ENCODE measurements around the gene ANKRD13B. TPM values are rescaled to one million over a fixed set of nuclear protein-coding genes. Genes with fewer than 3 reads are reported as not detected.

ANKRD13B gene
- total and polyA plus RNA-seq, 12 donors: 1.0 to 23.8 (median 5.4) TPM

DNA sequence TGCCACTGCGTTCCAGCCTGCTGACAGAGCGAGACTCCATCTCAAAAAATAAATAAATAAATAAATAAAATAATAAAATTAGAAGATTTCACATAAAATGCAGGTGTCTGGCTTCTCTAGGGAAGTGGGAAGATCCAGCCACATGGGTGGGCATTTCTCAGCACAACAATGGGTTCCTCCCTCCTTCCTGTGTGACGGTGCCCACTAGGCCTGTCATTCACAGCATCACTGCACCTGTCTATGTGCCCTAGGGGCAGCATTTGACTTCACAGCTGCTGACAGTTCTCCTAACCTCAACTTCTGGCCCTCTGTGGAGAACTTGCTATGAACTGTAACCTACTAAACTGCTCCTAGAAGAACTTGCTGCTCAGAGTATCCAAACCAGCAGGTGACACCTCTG is 29.1 kb upstream of the ANKRD13B start:
- intact Hi-C loops (cut with DNase I): no loop called here

DNA sequence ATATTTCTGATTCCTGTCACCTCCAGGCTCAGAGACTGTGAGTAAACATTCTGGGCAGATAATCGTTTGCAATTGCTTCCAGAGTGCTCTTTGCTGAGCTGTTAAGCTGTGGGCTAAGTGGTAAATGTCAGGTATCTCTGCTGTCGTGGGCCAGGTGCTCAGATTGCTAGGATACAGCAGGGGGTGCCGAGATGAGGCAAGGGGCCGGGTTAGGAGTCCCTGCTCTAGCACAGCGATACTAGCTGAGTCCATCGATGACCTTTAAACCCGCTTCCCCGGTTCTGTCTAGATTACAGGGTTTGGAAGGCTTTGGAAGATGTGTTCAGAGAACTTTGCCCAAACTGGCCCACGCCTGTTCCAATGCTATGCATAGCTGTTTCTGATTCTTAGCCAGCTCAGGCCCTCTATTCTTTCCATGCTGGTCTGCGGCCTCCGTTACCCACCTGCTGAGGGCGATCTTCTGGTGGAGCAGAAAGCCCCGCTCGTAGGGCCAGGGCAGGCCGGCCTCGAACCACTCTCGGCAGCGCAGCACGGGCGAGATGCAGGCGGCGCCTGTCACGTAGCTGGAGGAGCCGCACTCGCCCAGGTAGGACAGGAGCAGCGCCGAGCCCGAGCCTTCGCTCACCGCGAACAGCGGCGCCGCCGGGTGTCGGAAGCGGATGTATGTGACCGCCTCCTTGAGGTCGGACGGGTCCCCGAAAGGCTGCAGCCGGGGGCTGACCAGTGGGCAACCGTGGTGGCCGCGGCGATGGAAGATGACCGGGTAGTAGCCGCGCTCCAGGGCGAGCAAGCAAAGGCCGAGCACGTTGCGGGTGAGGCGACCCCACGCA is 27.1 kb upstream of the ANKRD13B start:
- Histone ChIP-seq H3K27ac (peak overlapping the region in 2 of 5 donors; percentile 83 to 94), H3K4me1 (replicated peaks in 1 of 2) (peaks cover 26 to 39% of the 10 kb centered on the region in 2 donors), H3K9me3 (replicated peaks in 1 of 3) (no peaks in the 10 kb centered on the region), H3K27me3 (no peaks in the 10 kb centered on the region), H3K36me3 (replicated peaks in 1 of 2) (no peaks in the 10 kb centered on the region), H3K4me3 (peak overlapping the region in 2 of 4 donors; percentile 7 to 63)
- intact Hi-C loops (cut with DNase I): no loop called here
- peak in 4 of 7 donors; percentile 12 to 56 (median 36) for DNase-seq
- TF ChIP-seq CTCF (IDR thresholded peaks at IDR 0.05): no peak
- no peak for TF ChIP-seq POLR2A (IDR thresholded peaks at IDR 0.05)
- WGBS, 4 donors: 34 to 65% (median 37%) methylated on average over 2 to 55 of the region's 55 CpGs

More for the DNA sequence above, 29.1 kb upstream of the ANKRD13B start:
- peak in 1 of 7 donors; percentile 46 for DNase-seq
- Histone ChIP-seq H3K27me3 (no peaks in the 10 kb centered on the region), H3K9me3 (replicated peaks in 1 of 3) (no peaks in the 10 kb centered on the region), H3K4me1 (replicated peaks in 1 of 2) (peaks cover 20 to 31% of the 10 kb centered on the region in 2 donors), H3K27ac (no peak overlapping the region), H3K4me3 (no peak overlapping the region), H3K36me3 (replicated peaks in 1 of 2) (no peaks in the 10 kb centered on the region)
- WGBS, 4 donors: 87 to 93% (median 93%) methylated on average over 3 of the region's 3 CpGs
- TF ChIP-seq POLR2A (IDR thresholded peaks at IDR 0.05) (no peak), CTCF (IDR thresholded peaks at IDR 0.05) (no peak)

DNA sequence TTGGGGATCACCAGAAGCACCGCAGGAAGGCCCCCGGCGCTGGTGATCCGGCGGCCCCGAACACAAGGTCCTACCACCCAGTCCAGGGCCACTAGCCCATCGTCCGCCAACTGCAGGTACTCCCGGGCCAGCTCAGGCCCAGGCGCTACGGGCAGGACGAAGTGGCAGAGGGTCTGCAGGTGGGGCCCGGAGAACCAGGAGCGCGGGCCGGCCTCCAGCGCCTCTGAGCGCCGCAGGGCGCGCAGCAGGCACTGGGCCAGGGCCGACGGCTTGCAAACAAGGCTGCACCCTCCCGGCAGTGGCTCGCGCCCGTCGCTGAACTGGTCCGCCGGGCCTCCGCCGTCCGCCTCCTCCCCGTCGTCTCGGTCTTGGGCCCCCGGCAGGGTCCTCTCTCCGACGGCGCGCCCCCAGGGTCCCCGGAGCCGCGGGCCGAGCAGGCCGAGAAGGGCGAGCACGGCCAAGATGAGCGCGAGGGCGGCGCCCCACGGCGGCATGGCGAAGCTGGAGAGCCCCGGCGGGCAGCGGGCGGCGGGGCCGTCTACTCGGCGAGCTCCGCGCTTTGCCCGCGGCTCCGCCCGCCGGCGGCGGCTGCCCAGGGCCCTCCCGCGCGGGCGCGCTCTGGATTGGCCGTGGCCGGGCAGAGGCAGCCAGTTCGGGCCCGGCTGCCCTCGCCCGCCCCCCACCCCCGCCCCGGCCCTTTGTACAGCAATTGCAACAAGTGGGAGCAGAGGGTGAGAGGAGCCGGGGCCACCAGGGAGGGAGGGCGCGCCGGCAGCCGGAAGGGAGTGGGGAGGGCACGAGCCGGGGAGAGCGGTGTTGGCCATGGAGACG is 26.2 kb upstream of the ANKRD13B start, which contains the start of gene ABHD15:
Gene ABHD15, minus strand, starts transcription at position 565 of the 831 bp plus-strand sequence. Its CDS starts 71 bp downstream, at position 494.
- Histone ChIP-seq H3K4me1 (replicated peaks in 1 of 2) (peaks cover 23 to 34% of the 10 kb centered on the region in 2 donors), H3K4me3 (peak within 1 kb of the TSS; percentile 9 to 63 (median 31)), H3K27ac (peak within 1 kb of the TSS; percentile 30 to 94 (median 77)), H3K36me3 (replicated peaks in 1 of 2) (no peaks in the 10 kb centered on the region), H3K9me3 (replicated peaks in 1 of 3) (no peaks in the 10 kb centered on the region), H3K27me3 (no peaks in the 10 kb centered on the region)
- TF ChIP-seq CTCF (IDR thresholded peaks at IDR 0.05) (peak in 1 of 6 experiments; percentile 1), POLR2A (IDR thresholded peaks at IDR 0.05) (peak; percentile 31 to 36)
- WGBS, 4 donors: 0 to 2% (median 1%) methylated on average over 2 to 94 of the region's 94 CpGs
- DNase-seq: peak; percentile 53 to 72 (median 65)
- intact Hi-C loops (cut with DNase I): no loop called here

GRCh38 chr17:29567304-29567553 is 25.7 kb upstream of the ANKRD13B start:
- Histone ChIP-seq H3K27ac (peak overlapping the region in 4 of 5 donors; percentile 62 to 94 (median 80)), H3K36me3 (replicated peaks in 1 of 2) (no peaks in the 10 kb centered on the region), H3K4me1 (replicated peaks in 1 of 2) (peaks cover 27 to 36% of the 10 kb centered on the region in 2 donors), H3K4me3 (peak overlapping the region in 3 of 4 donors; percentile 29 to 63 (median 33)), H3K27me3 (no peaks in the 10 kb centered on the region), H3K9me3 (replicated peaks in 1 of 3) (no peaks in the 10 kb centered on the region)
- 0 to 1% (median 0%) methylated on average over 1 to 27 of the region's 27 CpGs; no CpG with 5 or more reads in 1 of the 4 donors for WGBS, 4 donors
- TF ChIP-seq CTCF (IDR thresholded peaks at IDR 0.05): no peak
- TF ChIP-seq POLR2A (IDR thresholded peaks at IDR 0.05): peak in 1 of 2 donors; percentile 9
- intact Hi-C loops (cut with DNase I): no loop called here
- no peak for DNase-seq
